IPS-11a (cell line): ENCODE results near the gene IQSEC3.
"Not testable (repeated sequence)": the region's sequence is repeated elsewhere in the genome, so short reads cannot be mapped to it uniquely, and the experiment has no call there.

Experiments used
- H3K4me3 ChIP-seq: one replicate; pipeline ENCODE4 v1.5.1; 2013; ENCODE audit warnings: low read depth, low read length, control low read depth

The IQSEC3 gene

GRCh38 chr12:212715-213526 lies 146.4 kb downstream of the IQSEC3 start:
- no peak overlapping the region for H3K4me3 ChIP-seq

GRCh38 chr12:213527-213932 lies 147.0 kb downstream of the IQSEC3 start:
- no peak overlapping the region for H3K4me3 ChIP-seq

GRCh38 chr12:214003-214741 lies 147.6 kb downstream of the IQSEC3 start, which contains the start of gene SLC6A12:
Gene SLC6A12, minus strand, starts transcription at chr12:214157. Its CDS starts 4,171 bp downstream, at chr12:209986.
- H3K4me3 ChIP-seq: no peak within 1 kb of the TSS

GRCh38 chr12:215116-215515 lies 148.5 kb downstream of the IQSEC3 start:
- no peak overlapping the region for H3K4me3 ChIP-seq

GRCh38 chr12:217029-217428 lies 150.5 kb downstream of the IQSEC3 start:
- H3K4me3 ChIP-seq: not testable (repeated sequence)

GRCh38 chr12:218221-218620 lies 151.7 kb downstream of the IQSEC3 start:
- H3K4me3 ChIP-seq: no peak overlapping the region

- no peak overlapping the region for H3K4me3 ChIP-seq
These were observed 152.4 kb downstream of the IQSEC3 start for GRCh38 chr12:218728-219590.

GRCh38 chr12:219891-220352 lies 153.4 kb downstream of the IQSEC3 start:
- no peak overlapping the region for H3K4me3 ChIP-seq

- no peak overlapping the region for H3K4me3 ChIP-seq
These were observed 153.9 kb downstream of the IQSEC3 start for GRCh38 chr12:220491-220890.

- no peak overlapping the region for H3K4me3 ChIP-seq
These were observed 154.5 kb downstream of the IQSEC3 start for GRCh38 chr12:220946-221550.

- no peak overlapping the region for H3K4me3 ChIP-seq
These were observed 155.2 kb downstream of the IQSEC3 start for GRCh38 chr12:221736-222135.

- no peak overlapping the region for H3K4me3 ChIP-seq
These were observed 157.3 kb downstream of the IQSEC3 start for GRCh38 chr12:223841-224240.

GRCh38 chr12:224330-224729 lies 157.8 kb downstream of the IQSEC3 start:
- no peak overlapping the region for H3K4me3 ChIP-seq

- H3K4me3 ChIP-seq: no peak overlapping the region
These were observed 158.4 kb downstream of the IQSEC3 start for GRCh38 chr12:225012-225411.

GRCh38 chr12:226401-226800 lies 159.8 kb downstream of the IQSEC3 start:
- no peak overlapping the region for H3K4me3 ChIP-seq

GRCh38 chr12:227286-227915 lies 160.8 kb downstream of the IQSEC3 start:
- H3K4me3 ChIP-seq: no peak overlapping the region
